Measurements from ENCODE around the gene KCNQ1.

Gene KCNQ1, protein sequence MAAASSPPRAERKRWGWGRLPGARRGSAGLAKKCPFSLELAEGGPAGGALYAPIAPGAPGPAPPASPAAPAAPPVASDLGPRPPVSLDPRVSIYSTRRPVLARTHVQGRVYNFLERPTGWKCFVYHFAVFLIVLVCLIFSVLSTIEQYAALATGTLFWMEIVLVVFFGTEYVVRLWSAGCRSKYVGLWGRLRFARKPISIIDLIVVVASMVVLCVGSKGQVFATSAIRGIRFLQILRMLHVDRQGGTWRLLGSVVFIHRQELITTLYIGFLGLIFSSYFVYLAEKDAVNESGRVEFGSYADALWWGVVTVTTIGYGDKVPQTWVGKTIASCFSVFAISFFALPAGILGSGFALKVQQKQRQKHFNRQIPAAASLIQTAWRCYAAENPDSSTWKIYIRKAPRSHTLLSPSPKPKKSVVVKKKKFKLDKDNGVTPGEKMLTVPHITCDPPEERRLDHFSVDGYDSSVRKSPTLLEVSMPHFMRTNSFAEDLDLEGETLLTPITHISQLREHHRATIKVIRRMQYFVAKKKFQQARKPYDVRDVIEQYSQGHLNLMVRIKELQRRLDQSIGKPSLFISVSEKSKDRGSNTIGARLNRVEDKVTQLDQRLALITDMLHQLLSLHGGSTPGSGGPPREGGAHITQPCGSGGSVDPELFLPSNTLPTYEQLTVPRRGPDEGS

DNA sequence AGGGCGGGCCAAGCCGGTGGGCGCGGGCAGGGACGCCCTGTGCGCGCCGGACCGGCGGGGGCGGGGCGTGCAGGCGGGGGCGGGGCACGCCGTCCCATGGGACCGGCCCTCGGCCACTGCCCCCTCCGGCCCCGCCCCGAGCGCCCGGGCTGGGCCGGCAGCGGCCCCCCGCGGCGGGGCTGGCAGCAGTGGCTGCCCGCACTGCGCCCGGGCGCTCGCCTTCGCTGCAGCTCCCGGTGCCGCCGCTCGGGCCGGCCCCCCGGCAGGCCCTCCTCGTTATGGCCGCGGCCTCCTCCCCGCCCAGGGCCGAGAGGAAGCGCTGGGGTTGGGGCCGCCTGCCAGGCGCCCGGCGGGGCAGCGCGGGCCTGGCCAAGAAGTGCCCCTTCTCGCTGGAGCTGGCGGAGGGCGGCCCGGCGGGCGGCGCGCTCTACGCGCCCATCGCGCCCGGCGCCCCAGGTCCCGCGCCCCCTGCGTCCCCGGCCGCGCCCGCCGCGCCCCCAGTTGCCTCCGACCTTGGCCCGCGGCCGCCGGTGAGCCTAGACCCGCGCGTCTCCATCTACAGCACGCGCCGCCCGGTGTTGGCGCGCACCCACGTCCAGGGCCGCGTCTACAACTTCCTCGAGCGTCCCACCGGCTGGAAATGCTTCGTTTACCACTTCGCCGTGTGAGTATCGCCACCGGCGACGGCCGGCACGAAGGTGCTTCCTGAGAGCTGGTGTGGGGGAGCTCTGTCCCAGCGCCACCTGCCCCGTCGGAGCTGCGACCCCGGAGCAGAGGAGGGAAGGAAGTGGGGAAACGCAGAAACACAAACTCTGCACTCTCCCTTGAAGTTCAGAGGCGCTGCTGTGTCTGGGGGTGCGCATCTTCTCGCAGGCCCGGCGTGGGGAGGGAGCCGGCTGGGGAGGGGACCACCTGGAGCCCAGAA is at the start of gene KCNQ1:
Gene KCNQ1, plus strand, starts transcription at position 188 of the 925 bp plus-strand sequence. Its CDS starts 91 bp downstream, at position 279.
- no peak for DNase-seq (ENCODE audit: low read depth)

DNA sequence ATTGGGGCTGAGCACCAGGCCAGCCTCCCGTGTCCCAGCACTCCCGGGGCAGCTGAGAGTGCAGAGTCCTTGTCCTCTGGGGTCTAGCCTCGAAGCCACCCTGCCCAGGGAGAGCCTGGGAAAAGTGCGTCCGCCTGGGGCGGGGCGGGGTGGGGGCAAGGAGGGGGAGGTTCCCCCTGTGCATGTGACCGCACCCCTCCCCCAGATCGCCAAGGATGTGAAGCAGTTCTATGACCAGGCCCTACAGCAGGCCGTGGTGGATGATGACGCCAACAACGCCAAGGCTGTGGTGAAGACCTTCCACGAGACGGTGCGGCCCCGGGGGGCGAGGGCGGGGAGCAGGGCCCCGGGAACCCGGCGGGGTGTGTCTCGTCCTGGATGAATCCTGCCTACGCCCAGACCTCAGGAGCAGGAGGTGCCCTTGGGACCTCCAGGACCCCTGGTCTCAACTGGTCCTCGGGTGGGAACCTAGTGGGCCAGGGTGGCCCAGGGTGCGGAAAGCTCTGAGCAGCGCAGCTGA is 49.5 kb upstream of the KCNQ1 start:
- DNase-seq (ENCODE audit: low read depth): no peak

DNA sequence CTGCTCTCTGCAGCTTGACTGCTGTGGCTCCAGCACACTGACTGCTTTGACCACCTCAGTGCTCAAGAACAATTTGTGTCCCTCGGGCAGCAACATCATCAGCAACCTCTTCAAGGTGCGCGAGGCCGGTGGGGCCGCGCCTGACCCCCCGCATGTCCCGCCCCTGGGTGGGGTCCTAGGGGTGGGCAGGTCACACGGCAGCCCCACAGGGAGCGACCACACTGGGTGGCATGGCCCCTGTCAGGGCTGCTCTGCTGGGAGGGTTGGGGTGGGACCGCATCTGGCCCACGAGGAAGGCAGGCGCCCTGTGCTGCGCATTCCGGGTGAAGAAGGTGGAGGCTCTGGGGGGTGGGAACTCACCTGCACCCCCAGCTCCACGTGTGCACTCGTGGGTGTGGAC is 49.0 kb upstream of the KCNQ1 start:
- DNase-seq (ENCODE audit: low read depth): no peak

DNA sequence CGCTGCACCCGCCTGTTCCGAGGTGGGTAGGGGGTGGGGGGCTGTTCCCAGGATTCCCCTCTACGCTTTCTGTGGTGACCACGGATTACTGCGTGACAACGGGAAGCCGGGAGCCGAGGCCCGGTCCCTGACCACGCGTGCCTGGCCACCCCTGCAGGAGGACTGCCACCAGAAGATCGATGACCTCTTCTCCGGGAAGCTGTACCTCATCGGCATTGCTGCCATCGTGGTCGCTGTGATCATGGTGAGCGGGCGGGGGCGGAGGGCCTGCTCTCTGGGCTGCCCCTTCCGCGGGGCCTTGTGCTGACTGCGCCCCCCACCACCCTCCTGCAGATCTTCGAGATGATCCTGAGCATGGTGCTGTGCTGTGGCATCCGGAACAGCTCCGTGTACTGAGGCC is 48.3 kb upstream of the KCNQ1 start:
- no peak for DNase-seq (ENCODE audit: low read depth)

DNA sequence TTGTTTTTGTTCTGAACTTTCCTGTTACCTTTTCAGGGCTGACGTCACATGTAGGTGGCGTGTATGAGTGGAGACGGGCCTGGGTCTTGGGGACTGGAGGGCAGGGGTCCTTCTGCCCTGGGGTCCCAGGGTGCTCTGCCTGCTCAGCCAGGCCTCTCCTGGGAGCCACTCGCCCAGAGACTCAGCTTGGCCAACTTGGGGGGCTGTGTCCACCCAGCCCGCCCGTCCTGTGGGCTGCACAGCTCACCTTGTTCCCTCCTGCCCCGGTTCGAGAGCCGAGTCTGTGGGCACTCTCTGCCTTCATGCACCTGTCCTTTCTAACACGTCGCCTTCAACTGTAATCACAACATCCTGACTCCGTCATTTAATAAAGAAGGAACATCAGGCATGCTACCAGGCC is 47.8 kb upstream of the KCNQ1 start:
- no peak for DNase-seq (ENCODE audit: low read depth)

DNA sequence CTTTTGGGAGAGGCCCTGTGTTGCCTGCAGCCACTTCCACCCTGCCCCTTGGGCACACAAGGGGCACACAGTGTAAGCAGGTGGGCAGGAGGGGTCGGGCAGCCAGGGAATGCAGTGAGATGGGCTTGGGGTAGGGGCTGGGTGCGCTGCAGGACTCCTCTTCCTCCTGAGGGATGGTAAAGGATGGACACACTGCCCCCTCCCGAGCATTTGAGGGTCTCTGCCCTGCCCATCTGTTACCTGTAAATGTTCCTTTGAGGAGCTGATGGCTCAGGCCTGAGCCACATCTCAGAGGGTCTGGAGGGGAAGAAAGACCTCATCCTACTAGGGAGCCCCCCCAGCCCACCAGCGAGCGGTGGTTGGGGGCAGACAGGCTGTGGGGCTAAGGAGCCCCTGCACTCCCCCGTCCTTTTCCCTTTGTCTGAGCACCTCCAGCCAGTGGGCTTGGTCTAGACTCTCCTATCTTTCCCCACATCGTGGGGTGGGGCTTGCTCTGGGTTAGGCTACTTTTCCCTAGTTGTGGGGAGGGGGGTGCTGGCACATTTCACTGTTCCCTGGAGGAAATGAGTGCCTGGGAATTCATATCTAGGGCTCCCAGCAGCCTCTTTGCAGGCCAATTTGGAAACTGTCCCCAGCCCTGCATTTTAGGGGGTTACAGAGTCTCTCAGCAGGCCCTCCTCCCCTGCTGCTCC is 46.0 kb upstream of the KCNQ1 start:
- DNase-seq (ENCODE audit: low read depth): no peak

DNA sequence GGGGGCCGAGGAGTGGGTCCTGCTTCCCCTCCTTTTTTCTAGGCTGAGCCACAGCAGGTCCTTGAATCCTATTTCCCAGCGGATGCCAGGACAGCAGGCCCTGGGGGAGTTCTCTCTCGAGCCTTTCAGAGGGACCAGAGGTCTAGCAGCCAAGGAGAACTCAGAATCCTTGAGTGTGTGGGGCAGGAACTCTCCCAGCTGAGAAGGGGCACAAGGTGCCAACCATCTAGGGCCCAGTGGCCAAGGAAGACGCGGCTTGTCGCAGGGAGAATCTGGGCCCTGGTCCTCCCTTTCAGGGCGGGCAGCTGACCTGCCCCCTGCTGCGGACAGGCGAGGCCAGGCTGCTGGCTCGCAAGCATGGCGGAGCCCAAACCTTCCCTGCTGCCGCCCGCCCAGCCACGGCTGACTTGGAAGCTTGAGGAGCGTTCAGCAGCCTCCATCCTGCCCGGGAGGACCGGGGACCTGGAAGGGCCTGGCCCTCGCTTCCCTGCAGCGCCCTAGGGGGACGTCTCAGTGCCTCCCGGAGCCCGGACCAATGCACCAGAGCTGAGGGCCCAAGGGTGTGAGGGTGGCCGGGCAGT is 45.2 kb upstream of the KCNQ1 start:
- no peak for DNase-seq (ENCODE audit: low read depth)

DNA sequence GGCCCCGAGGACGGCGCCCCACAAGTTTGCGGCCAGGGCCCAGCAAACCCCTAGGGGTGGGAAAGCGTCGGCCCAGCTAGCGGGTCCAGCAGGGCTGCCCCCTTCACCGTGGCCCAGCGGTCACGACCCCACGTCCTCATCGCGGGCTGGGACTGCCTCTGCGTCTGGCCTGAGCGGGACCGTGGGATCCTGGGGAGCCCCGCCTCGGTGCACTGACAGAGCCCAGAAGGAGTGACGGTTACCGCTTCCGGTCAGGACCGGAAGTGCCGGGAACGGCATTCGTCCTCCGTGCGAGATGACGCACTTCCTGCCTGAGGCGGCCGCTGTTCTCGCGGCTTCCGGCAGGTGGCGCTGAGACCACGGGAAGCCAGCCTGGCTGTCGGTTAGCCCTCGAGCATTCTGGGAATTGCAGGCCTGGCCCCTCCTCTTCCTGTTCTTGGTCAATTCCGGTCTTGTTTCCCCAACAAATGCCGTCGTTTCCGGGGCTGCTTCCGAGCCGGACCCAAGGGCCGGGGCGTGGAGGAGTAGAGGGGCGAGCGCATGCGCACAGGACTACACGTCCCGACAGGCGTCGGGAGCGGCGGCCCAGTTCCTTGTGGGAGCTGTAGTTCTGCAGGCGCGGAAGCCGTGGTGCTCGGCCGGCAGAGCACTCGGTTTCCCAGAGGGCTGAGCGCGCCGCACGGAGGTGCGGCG is 44.6 kb upstream of the KCNQ1 start, which contains the start of gene TSSC4:
Gene TSSC4, plus strand, starts transcription at position 682 of the 693 bp plus-strand sequence. CDS start 1,884 bp downstream, outside the sequence.
- peak; percentile 99 for DNase-seq (ENCODE audit: low read depth)

DNA sequence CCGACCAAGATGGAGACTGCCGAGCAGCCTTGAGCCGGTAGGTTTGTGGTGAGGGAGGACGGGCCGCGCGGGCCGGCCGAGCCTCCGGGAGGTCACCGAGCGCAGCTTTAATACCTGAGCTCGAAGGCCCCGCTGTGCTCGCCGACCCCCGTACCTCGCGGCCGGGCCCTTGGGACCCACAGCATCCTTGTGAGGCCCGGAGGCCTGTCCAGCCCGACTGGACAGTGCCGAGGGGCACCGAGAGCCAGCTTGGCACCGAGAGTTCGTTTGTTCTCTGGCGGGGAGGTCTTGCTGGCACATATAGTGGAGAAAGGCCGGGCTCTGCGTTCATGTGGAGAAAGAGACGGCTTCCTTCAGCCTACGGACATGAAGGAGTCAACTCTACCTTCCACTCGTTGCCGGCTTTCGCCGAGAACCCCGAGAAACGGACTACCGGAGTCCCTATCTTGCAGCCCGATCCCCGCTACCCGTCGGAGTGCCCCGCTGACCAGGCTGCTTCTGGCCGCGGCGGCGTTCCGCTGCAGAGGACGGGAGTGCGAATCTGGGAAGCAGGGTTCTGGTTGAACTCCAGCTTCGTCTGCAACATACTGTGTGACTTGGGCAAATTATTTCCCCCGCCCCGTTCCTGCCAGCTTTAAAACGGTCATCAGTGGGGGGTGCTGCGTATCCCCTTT is 43.9 kb upstream of the KCNQ1 start:
- no peak for DNase-seq (ENCODE audit: low read depth)

DNA sequence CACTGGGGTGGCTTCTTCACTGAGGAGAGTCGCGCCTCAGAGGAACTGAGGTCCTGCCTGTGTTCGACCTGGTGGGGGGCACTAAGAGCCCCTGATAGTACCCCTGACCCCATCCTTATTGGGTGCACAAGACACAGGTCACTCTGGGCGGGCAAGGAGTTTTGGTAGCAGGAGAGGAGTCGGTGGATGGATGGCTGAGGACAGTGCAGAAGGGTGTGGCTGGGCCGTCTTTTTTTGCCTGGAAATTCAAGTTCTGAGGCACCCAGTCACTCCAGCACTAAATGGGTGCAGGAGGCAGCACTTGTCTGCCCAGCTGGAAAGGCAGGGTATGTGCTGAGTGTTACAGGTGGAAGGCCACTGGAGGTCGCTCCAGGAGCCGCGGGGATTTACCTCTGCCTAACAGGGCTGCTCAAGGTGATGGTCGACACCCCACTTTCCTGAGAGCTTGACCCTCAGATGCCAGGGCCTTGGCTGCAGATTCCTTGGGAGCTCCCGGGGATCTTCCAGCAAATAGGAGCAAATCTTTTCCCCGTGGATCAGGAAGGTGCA is 43.3 kb upstream of the KCNQ1 start:
- DNase-seq (ENCODE audit: low read depth): no peak

DNA sequence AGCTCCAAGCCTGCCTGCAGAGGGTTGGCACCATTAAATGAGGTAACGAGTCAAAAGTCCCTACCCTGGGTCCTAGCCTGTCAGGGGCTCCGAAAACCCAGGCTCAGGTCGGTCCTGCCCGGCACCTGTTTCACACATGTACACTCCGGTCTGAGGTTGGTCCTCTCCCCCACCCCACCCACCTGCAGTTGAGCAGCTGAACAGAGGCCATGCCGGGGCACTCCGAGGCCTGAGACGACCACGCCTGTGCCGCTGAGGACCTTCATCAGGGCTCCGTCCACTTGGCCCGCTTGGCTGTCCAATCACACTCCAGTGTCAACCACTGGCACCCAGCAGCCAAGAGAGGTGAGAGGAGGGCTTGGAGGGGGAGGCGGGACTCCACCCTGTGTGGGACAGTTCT is 42.7 kb upstream of the KCNQ1 start:
- DNase-seq (ENCODE audit: low read depth): no peak

DNA sequence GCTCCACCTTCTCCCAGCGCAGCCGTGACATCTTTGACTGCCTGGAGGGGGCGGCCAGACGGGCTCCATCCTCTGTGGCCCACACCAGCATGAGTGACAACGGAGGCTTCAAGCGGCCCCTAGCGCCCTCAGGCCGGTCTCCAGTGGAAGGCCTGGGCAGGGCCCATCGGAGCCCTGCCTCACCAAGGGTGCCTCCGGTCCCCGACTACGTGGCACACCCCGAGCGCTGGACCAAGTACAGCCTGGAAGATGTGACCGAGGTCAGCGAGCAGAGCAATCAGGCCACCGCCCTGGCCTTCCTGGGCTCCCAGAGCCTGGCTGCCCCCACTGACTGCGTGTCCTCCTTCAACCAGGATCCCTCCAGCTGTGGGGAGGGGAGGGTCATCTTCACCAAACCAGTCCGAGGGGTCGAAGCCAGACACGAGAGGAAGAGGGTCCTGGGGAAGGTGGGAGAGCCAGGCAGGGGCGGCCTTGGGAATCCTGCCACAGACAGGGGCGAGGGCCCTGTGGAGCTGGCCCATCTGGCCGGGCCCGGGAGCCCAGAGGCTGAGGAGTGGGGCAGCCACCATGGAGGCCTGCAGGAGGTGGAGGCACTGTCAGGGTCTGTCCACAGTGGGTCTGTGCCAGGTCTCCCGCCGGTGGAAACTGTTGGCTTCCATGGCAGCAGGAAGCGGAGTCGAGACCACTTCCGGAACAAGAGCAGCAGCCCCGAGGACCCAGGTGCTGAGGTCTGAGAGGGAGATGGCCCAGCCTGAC is 41.7 kb upstream of the KCNQ1 start:
- no peak for DNase-seq (ENCODE audit: low read depth)

DNA sequence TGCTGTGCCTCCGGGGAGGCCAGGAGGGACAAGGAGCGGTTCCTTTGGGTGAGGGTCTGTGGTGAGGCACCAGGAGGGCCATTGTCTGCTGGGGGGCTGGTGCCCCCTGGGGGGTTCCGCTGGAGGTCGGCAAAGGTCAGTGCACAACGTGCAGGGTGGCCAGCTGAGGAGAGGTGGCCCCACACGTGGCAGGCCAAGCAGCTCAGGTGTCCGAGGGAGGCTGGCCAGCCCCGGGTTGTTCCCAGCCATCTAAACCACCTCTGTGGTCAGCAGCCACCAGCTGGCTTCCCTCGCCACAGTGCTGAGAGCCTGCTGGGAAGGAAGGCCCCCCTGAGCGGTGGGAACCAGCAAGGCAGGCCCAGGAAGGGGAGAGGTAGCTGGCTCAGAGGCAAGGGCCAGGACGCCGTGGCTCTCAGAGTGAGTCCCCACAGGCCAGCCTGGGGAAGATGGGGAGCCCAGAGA is 40.0 kb upstream of the KCNQ1 start:
- DNase-seq (ENCODE audit: low read depth): no peak

DNA sequence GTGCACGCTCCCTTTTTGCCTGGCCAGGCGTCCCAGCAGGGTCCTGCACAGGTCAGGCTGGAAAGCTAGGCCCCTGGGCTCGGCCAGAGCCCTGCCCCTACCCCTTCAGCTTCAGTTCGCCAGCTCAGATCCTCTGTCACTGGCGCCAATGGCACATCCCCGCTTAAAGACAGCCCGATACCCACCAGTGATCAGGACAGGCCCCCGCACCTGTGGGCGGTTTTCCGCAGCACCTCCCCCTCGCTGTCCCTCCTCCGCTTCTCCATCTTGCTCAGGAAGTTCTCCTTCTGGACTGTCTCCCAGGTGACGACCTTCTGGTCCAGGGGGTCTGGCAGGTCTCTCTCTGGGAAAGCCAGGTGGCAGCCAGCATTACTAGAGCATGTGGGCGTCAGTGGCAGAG is 38.4 kb upstream of the KCNQ1 start:
- no peak for DNase-seq (ENCODE audit: low read depth)

DNA sequence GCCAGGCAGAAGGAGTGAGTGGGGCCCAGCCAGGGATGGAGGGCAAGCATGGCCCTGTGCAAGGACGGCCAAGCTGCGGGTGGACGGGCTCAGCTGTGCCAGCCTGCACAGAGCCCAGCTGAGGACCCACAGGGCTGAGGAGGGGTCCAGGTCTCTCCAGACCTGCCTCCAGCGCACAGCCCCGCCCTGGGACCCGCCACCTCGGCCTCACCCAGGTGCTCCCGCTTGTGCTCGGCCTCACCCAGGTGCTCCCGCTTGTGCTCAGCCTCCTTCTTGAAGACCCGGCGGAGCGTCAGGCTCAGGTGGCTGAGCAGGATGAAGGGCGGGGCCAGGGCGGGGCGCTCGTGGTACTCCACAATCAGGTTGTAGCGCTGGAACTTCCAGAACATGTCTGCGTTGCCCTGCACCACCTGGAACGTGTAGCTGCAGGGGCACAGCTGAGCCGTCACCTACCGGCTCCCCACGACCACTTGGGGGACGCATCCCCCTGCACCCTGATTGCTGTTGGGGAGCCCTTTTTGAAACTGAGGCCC is 37.9 kb upstream of the KCNQ1 start:
- no peak for DNase-seq (ENCODE audit: low read depth)

DNA sequence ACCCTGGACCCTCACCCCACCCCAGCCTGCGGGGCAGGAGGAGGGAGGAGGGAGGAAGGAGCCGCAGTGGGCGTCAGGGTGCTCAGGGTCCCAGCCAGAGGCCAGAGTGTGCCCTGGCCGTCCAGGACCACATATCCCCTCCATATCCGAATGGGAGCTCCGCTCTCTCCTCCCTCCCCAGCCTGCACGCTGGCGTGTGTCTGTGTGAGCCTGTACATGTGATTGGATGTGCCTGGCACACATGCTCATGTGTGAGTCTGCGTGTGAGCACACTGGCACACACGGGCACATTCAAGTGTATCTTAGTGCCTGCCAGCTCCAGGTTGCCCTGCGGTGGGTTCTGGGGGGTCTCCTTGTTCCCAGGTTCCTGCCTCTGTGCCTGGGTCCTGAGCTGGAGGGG is 36.1 kb upstream of the KCNQ1 start:
- no peak for DNase-seq (ENCODE audit: low read depth)

DNA sequence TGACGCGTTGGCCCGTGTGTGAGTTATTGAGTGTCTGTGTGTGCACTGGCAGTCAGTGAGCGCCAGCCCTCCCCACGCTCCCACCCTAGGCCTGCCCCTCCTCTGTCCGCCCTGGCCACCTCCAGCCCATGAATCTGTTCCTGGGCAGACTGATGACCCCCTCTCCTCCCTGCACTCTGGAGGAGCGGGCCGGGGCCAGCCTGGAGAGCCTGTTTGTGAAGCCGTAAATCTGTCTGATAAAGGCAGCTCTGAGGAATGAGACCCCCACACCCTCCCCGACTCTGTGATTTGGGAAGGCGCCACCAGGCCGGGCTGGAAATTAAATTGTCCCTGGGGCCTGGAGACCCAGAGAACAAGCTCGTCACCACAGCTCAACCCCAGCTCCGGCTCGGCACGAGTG is 35.7 kb upstream of the KCNQ1 start:
- DNase-seq (ENCODE audit: low read depth): no peak

DNA sequence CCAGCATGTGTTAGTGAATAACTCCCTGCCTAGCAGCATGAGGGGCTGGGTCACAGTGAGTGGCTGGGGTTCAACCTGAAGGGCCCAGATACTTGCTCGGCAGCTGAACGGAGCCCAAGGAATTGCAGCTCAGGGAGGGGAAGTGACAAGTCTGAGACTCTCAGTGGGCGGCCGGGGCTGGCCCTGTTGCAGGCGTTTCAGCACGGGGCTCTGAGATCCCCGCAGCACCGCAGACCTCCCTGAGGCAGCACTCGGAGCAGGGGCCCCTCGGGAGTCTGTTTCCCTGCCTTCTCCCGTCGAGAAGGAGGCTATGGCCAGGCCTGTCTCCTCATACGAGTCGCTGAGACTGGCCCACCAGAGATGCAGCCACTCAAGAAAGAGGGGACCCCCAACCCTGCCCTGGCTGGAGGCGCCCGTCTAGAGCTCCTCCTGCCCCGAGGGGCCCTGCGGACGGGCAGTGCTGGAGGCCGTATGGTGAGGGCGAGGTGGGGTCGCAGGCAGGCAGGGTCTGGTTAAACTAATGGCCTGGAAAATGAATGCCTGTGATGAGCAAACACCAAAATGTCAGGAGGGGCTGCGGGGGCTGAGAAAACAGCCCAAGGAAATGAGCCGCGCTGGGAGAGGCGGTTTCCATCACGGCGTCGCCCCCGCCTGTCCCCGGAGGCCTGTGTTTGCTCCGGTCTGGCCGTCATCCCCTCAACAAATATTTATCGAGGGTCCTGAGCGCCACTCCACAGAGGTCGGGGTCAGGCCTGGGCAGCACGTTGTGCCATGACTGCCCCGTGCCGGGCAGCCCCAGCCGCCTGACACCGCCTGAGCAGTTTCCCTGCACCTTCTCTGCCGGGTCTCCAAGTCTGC is 35.0 kb upstream of the KCNQ1 start:
- no peak for DNase-seq (ENCODE audit: low read depth)
